H1 (cell line): ENCODE results near the gene LANCL3. TPM values are rescaled to one million over a fixed set of nuclear protein-coding genes. Genes with fewer than 3 reads are reported as not detected.

ENCODE experiments used
- ASH2L ChIP-seq: fragments of 200-600, 300-600 bp; sonication (generic); IDR thresholded peaks from one replicate; pipeline ENCODE4 v1.7.1; 2017; ENCODE audit warnings: low read length
- BACH1 ChIP-seq: IDR thresholded peaks from 2 replicates; pipeline ENCODE4 v1.6.1; 2012; ENCODE audit warnings: low read length, improper control_type of control experiment
- CHD1 ChIP-seq: IDR thresholded peaks from 2 replicates; pipeline ENCODE4 v1.6.1; 2012; ENCODE audit warnings: low read depth, low read length, improper control_type of control experiment
- CHD2 ChIP-seq: IDR thresholded peaks from 2 replicates; pipeline ENCODE4 v1.6.1; 2012; ENCODE audit warnings: low read length, improper control_type of control experiment
- CTBP2 ChIP-seq: IDR thresholded peaks from 2 replicates; pipeline ENCODE4 v1.7.0; 2011; ENCODE audit warnings: borderline replicate concordance, mild to moderate bottlenecking, moderate library complexity, mixed read lengths, low read length; ENCODE audit not compliant: insufficient read depth, insufficient read length
- EGR1 ChIP-seq: IDR thresholded peaks from 2 replicates; pipeline ENCODE4 v1.6.1; 2011; ENCODE audit warnings: low read depth, low read length, borderline replicate concordance
- EP300 ChIP-seq, 2 experiments: IDR thresholded peaks; 1 replicate in 1 of 2; 2 replicates in 1 of 2; pipeline ENCODE4 v1.6.1; 2011 to 2012; ENCODE audit warnings: low read depth in 2 of 2, low read length in 2 of 2, mild to moderate bottlenecking in 2 of 2, borderline replicate concordance in 1 of 2, inconsistent platforms in 1 of 2, moderate library complexity in 1 of 2
- HDAC2 ChIP-seq, 2 experiments: fragments of 300-600 bp in 1 of 2; sonication (generic) in 1 of 2; IDR thresholded peaks; 2 replicates each; pipeline ENCODE4 v1.6.1; 2011 to 2012; ENCODE audit warnings: low read depth in 2 of 2, low read length in 2 of 2, mild to moderate bottlenecking in 2 of 2, moderate library complexity in 2 of 2, borderline replicate concordance in 1 of 2, inconsistent platforms in 1 of 2
- JUN ChIP-seq: IDR thresholded peaks from 2 replicates; pipeline ENCODE4 v1.6.1; 2011; ENCODE audit warnings: low read depth, mild to moderate bottlenecking, improper control_type of control experiment, low read length
- MAX ChIP-seq: IDR thresholded peaks from 2 replicates; pipeline ENCODE4 v1.6.1; 2012; ENCODE audit warnings: inconsistent platforms
- NRF1 ChIP-seq: IDR thresholded peaks from 2 replicates; pipeline ENCODE4 v1.6.1; 2011; ENCODE audit warnings: mild to moderate bottlenecking, low read depth, low read length, improper control_type of control experiment
- PHF8 ChIP-seq: fragments of 200-600 bp; sonication (generic); conservative IDR thresholded peaks from 2 replicates; pipeline ENCODE4 v1.7.1; 2012; ENCODE audit warnings: low read depth, mild to moderate bottlenecking, inconsistent platforms, low read length, moderate library complexity
- RFX5 ChIP-seq: IDR thresholded peaks from 2 replicates; pipeline ENCODE4 v1.6.1; 2011; ENCODE audit warnings: low read depth, low read length, improper control_type of control experiment, borderline replicate concordance
- TEAD4 ChIP-seq: IDR thresholded peaks from 2 replicates; pipeline ENCODE4 v1.6.1; 2012; ENCODE audit warnings: low read depth, low read length, inconsistent platforms, mixed read lengths
- USF2 ChIP-seq: IDR thresholded peaks from 2 replicates; pipeline ENCODE4 v1.6.1; 2011; ENCODE audit warnings: low read length, improper control_type of control experiment
- YY1 ChIP-seq: IDR thresholded peaks from 2 replicates; pipeline ENCODE4 v1.6.1; 2011; ENCODE audit warnings: low read depth, mild to moderate bottlenecking, low read length
- ZNF274 ChIP-seq: IDR thresholded peaks from 2 replicates; pipeline ENCODE4 v1.7.0; 2012; ENCODE audit warnings: low read length, borderline replicate concordance; ENCODE audit errors: extremely low read depth
- polyA plus RNA-seq, 7 experiments: library from polyadenylated mRNA; depleted of rRNA in 3 of 7; stranded (reverse) in 5 of 7; unstranded in 2 of 7; fragments of >200 nt in 5 of 7; fragments of 200-250 nt in 2 of 7; gene quantifications; 1 replicate in 5 of 7; 2 replicates in 1 of 7; 4 replicates in 1 of 7; pipeline versions ENCODE4 v1.2.1 to v1.2.3, GENCODE V29; 2011 to 2013; ENCODE audit warnings: missing spikeins in 2 of 7, mixed read lengths in 2 of 7
- total RNA-seq: library from RNA; stranded (reverse); fragmentation: NEBNext Ultra II Directional; extraction: Animal tissue kit (Norgen Biotek cat#: 25700); gene quantifications from 2 replicates; pipeline ENCODE4 v1.2.1, GENCODE V29; 2021

LANCL3 gene
- total and polyA plus RNA-seq, 2 of the 8 experiments (the other 6 are each of a cell fraction or from before 2014, with no cell fraction given) = 0.11 to 0.37 TPM

GRCh38 chrX:37627602-37628001 is 56.1 kb downstream of the LANCL3 start (continued):
- TF ChIP-seq JUN (no peak), YY1 (no peak), RFX5 (no peak), TEAD4 (no peak), ASH2L (no peak), NRF1 (no peak), EP300 (IDR thresholded peaks at IDR 0.05; ENCODE audit: borderline replicate concordance in 1 of 2, low read depth in 2 of 2, low read length in 2 of 2) (no peak), CTBP2 (no peak), ZNF274 (no peak), EGR1 (no peak), MAX (no peak), CHD1 (no peak), HDAC2 (IDR thresholded peaks at IDR 0.05; ENCODE audit: borderline replicate concordance in 1 of 2, low read depth in 2 of 2, low read length in 2 of 2) (no peak), CHD2 (no peak), USF2 (no peak), PHF8 (no peak), BACH1 (no peak)
